Hepatocyte (in vitro differentiated cells): ENCODE results near the gene FAM76B.

Experiments
- CTCF ChIP-seq: fragments of 200-600 bp; sonication (generic); IDR thresholded peaks from 2 replicates; pipeline ENCODE4 v1.5.1; 2016; ENCODE audit warnings: antibody characterized with exemption, mild to moderate bottlenecking; ENCODE audit not compliant: poor library complexity
- EZH2 ChIP-seq: fragments of 200-600 bp; sonication (generic); IDR thresholded peaks from 2 replicates; pipeline ENCODE4 v1.6.1; 2016; ENCODE audit warnings: antibody characterized with exemption, mild to moderate bottlenecking, borderline replicate concordance
- EZH2phosphoT487 ChIP-seq: fragments of 200-600 bp; sonication (generic); IDR thresholded peaks from one replicate; pipeline ENCODE4 v1.6.1; 2018; ENCODE audit warnings: antibody characterized with exemption, mild to moderate bottlenecking, low read depth, moderate library complexity; ENCODE audit not compliant: unreplicated experiment, severe bottlenecking

- TF ChIP-seq CTCF (no peak), EZH2 (no peak), EZH2phosphoT487 (no peak)
These were observed 6.9 kb upstream of the FAM76B start for GRCh38 chr11:95796501-95796900.
